Raji (cell line): Measurements from ENCODE around the gene OPCML.

Experiments used
- POLR2A ChIP-seq: IDR thresholded peaks from 2 replicates; pipeline ENCODE4 v1.6.1; 2011; ENCODE audit warnings: low read depth, low read length, control low read depth; ENCODE audit not compliant: insufficient read depth

Gene OPCML

GRCh38 chr11:132655187-132655855, 877.0 kb downstream of the OPCML start:
- no peak for TF ChIP-seq POLR2A

DNA sequence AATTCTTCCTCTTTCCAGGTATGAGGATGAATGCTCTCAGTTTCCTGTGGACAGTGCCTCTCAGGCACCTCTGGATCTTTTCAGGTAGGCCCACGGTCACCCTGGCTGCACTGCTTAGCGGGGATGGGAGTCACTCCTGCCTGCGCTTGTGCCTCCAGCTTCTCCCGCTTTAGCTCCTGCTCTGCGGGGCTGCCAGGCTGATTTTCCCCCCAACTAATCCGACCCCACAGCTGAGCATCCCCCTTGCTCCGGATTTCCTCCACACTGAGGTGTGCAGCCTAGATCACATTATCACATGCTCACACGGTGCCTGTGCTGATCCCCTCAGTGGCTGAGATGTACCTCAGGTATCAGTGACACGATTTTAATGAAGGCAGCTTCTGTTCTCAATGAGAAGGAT, 879.1 kb downstream of the OPCML start:
- TF ChIP-seq POLR2A, result no peak

DNA sequence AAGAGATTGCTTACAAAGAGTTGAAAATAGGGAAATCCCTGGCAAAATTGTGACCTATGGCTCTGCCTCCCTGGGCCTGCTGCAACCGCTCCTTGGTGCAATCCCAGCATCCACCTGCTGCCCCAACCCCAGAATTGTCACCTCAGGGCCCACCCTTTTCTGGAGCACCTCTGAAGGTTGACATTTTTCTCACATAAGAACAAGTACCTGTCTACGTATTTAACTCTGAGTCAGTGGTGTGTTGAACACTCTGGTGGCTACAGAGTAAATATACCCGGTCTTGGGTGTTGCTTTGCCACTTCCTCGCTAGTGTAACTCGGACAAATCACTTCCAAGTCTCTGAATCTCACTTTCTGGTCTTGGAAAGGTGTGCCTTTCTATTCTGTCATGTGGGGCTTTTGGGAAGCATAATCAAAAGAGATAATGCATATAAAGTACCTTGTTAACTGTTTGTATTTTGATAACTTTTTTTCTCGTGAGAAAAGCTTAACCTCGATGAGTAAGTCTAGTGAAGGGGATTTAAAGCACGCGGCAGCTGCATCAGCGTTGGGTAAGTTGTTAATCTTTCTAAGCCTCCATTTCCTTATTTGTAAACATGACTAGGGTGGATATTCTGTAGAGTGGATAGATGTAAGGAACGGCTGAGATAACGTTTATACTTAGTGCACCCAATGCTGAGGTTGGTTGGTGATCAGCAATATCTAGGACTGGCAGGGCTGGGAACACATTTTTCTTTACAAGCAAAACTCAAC, 881.2 kb downstream of the OPCML start:
- TF ChIP-seq POLR2A, result no peak

DNA sequence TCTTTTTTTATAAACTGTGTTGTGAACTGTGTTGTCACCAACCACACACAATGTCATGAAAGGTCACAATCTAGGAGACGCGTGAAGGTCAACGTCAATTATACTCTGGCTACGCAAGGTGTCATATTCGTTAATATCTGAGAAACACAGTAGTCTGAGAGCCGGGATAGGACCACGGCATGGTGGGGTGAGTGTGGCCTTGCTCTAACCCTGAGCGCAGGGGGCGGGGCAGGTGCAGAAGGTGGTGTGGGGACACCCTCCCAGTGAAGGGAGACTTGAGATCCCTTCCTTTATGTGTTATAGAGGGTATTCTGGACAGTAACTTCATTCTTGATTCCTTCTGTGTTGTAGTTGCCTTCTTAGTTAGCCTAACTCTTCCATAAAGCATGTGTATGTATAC, 883.0 kb downstream of the OPCML start:
- TF ChIP-seq POLR2A, result no peak

GRCh38 chr11:132648851-132649250, 883.5 kb downstream of the OPCML start:
- TF ChIP-seq POLR2A, result no peak

DNA sequence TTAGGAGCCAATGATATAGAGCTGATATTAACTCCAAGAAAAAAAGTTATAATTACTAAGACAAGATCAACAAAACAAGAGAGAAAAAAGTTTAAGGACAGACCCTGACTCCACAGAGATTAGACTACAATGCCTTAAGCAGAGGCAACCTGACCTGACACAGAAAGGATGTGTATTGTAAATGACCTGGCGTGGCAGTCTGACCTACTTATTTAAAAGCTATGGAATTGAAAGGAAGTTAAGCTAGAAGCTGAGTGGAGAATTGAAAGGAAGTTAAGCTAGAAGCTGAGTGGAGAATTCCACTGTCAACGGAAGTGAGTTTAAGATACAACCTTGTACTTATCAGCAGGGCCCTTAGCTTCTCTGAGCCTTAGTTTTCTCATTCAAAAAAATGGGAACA, 885.4 kb downstream of the OPCML start:
- no peak for TF ChIP-seq POLR2A

DNA sequence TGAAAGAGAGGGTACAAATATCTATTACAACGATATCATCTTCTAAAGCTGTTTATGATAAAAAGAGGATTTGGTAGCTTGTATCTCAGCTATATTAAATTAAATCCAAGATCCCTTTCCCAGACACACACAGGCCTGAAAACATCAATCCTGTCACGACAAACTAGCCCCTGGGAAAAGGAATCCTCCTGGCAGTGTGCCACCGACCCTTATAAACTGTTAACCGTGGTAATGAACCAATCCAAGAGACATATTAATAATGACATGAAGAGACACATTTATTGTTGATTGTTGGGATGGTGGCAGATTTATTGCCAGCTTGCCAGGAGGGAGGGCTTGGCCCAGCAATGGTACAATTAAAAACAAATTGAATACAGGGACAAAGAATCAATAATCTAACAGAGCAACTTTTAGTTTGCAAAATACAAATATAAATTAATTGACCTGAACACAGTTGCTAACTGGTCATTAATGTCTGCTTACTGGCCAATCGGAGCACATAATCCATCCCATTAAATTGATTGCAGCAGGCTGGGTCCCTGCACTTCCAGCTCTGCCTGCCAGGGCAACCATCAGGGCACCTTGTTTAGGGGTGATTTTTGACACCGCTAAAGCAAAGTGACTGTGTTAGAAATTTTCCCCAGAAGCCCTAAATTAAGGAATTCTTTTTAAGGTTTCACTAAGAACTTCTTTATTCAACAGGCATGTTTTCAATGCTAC, 887.6 kb downstream of the OPCML start:
- no peak for TF ChIP-seq POLR2A

DNA sequence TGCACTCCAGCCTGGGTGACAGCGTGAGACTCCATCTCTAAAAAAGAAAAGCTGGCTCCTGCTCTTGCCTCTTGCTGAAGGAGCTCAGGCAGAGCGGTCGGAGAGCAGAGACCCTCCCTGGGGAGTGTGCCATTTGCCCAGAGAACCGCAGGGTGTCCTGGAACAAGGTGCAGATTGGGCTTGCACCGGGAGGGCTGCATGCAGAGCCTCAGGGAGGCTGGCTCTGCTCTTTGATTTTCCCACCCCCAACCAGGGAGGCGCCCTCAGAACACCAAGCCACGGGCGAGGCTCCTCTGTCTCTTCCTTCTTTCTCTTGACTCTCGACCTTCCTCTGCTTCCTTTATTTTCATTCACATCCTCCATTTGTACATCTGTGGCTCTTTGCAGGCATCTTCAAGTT, 889.1 kb downstream of the OPCML start:
- TF ChIP-seq POLR2A, result no peak

- TF ChIP-seq POLR2A, result no peak
Measured at GRCh38 chr11:132640952-132641351, 891.3 kb downstream of the OPCML start.

- TF ChIP-seq POLR2A, result no peak
Measured at GRCh38 chr11:132639986-132640385, 892.3 kb downstream of the OPCML start.

DNA sequence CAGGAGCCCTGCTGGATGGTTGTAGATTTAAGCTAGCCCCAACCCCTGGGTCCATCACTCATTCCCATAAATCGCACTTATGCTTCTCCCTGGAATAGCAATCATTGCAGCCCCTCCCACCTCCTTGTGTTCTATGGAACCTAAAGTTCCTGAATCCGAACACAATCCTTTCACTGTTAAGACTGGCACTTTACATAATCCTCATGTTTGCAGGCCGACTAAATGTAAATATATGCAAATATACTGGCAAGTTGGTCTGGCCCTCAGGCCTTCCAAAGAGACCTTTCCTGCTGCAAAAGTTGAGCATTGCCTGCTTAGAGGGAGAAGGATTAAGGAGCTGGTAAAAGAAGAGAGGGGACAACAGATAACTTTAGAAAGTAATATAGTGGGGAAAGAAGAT, 892.9 kb downstream of the OPCML start:
- TF ChIP-seq POLR2A, result no peak

- TF ChIP-seq POLR2A, result no peak
Measured at GRCh38 chr11:132638423-132638822, 893.9 kb downstream of the OPCML start.

GRCh38 chr11:132636523-132636922, 895.8 kb downstream of the OPCML start:
- no peak for TF ChIP-seq POLR2A

- no peak for TF ChIP-seq POLR2A
Measured at GRCh38 chr11:132632641-132633124, 899.6 kb downstream of the OPCML start.

DNA sequence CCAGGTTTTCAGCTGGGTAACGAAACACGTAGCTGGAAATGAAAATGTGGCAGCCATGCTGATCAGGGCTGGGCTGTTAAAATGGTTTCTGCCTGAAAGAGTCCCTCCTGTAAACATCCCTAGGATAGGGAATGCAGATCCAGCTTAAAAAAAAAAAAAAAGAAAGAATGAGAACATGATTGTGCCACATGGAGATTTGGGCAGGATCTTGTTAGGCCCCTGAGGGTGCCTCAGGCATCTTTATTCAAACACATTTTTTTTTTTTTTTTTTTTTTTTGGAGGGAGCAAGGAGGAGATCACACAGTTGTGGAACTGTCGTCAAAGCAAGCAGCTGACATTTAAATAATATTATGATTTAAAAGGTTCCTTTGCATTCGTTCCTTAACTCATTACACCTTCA, 900.3 kb downstream of the OPCML start:
- no peak for TF ChIP-seq POLR2A

- TF ChIP-seq POLR2A, result no peak
Measured at GRCh38 chr11:132627981-132628380, 904.3 kb downstream of the OPCML start.
